Skeletal muscle cell (primary cell): Measurements from ENCODE around the gene STON1.
"Not testable (repeated sequence)": the region's sequence is repeated elsewhere in the genome, so short reads cannot be mapped to it uniquely, and the experiment has no call there.

Experiments
- DNase-seq: peaks from one replicate; pipeline ENCODE4 v3.0.0-alpha.2; 2010; ENCODE audit warnings: low read depth
- H3K4me3 ChIP-seq: 2 replicates; pipeline ENCODE4 v1.5.1; 2011; ENCODE audit warnings: low read depth, mild to moderate bottlenecking, control low read depth, low read length, moderate library complexity

The STON1 gene

GRCh38 chr2:48527226-48527885 is 2.6 kb upstream of the STON1 start:
- no peak overlapping the region for H3K4me3 ChIP-seq
- peak; percentile 44 for DNase-seq

- no peak for DNase-seq
Measured at GRCh38 chr2:48528431-48528830, 1.5 kb upstream of the STON1 start.

GRCh38 chr2:48529194-48529593 is 760 bp upstream of the STON1 start:
- no peak overlapping the region for H3K4me3 ChIP-seq
- no peak for DNase-seq

More at GRCh38 chr2:48528431-48528830, 1.5 kb upstream of the STON1 start:
- H3K4me3 ChIP-seq = no peak overlapping the region

GRCh38 chr2:48529676-48530032 is 300 bp upstream of the STON1 start:
- DNase-seq = no peak
- H3K4me3 ChIP-seq = peak overlapping the region; percentile 73

DNA sequence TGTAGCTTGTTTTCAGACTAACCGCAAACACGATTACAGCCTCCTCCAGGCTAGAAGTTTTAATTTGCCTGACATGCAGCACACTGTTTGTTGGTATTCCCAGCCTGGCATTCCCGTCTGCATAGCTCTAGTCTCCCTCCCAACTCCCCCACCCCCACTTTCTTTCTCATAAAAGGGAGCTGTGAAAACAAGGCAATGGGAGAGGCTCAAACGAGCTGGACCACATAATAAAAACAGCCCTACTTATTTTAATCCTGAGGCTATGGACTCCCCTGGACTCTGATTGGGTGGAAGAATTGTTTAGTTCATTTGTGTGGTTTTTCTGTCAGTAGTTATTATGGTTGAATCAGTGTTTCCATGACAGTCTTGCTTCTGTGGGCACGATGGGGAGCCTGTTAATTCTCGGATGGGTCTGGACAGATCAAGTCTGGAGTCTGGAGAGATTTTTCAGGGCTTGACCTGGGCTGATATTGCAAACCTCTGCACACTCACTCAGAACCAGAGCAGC is 1.2 kb downstream of the STON1 start:
- H3K4me3 ChIP-seq = peak overlapping the region; percentile 73

GRCh38 chr2:48532174-48532573 is 2.2 kb downstream of the STON1 start:
- DNase-seq = no peak
- H3K4me3 ChIP-seq = no peak overlapping the region

More for the DNA sequence above, 1.2 kb downstream of the STON1 start:
- peak; percentile 42 for DNase-seq

GRCh38 chr2:48532824-48533223 is 2.9 kb downstream of the STON1 start:
- no peak overlapping the region for H3K4me3 ChIP-seq
- DNase-seq = no peak

DNA sequence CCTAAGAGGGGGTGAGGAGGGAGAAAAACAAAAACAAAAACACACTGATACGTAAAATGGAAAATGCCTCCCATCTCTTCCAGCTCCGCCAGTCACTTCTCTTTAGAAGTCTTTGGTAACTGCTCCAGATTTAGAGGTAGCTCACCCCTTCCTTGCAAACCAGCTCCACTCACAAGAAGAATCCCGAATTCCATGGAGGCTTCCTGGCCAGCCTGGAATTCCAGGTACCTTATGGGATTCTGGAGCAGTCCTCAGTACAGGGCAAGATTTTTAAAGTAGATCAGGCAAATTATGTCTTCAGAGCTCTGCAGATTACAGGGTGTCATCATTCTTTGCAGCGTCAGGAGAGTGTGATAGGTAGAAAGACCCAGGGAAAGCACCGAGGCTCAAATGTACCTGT is 4.8 kb downstream of the STON1 start:
- H3K4me3 ChIP-seq = no peak overlapping the region
- no peak for DNase-seq

DNA sequence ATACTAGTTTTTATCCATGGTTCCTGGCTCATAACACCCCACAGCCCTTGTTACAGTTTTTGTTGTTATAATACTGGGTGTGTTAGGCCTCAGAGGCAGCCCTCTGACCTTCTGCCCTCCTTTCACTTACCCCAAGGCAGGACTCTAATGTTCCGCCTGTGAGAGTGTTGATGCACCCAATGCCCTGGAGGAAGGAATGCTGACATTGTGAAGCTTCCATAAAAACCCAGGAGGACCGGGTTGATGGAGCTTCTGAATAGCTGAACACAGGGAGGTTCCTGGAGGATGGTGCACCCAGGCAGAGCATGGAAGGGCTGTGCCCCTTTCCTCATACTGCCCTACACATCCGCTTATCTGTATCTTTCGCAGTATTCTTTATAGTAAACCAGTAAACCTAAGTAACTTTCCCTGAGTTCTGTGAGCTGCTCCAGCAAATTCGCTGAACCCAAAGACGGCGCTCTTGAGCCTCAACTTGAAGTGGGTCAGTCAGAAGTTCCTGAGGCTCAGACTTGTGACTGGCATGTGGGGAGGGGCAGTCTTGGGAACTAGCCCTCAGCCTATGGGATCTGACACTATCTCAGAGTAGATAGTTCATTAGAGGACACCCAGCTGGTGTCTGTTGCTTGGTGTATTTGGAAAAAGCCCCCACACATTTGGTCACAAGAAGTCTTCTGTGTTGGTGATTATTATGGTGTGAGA is 10.4 kb downstream of the STON1 start:
- no peak overlapping the region for H3K4me3 ChIP-seq
- DNase-seq = no peak

GRCh38 chr2:48541666-48542389 is 11.9 kb downstream of the STON1 start:
- no peak overlapping the region for H3K4me3 ChIP-seq
- DNase-seq = no peak

- DNase-seq = no peak
- no peak overlapping the region for H3K4me3 ChIP-seq
Measured at GRCh38 chr2:48543895-48544294, 13.9 kb downstream of the STON1 start.

DNA sequence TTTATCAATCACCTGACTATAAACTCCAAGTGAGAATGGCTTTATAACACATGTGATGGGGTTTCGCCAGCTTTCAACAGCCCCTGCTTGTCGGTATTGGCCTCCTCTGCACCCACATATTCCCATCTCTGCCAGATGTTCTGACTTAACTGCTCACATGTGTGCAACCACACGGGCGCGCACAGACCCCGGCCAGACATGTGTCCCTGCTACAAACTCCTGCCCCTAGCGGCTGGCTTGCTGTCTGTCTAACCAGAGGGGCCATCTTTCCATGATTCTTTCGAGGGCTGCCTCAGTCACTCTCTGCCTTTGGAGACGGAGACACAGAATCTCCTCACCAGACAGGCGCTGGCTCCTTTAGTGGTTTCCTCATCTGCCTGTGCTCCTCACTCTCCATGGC is 15.3 kb downstream of the STON1 start:
- DNase-seq = no peak
- no peak overlapping the region for H3K4me3 ChIP-seq

GRCh38 chr2:48548840-48549239 is 18.9 kb downstream of the STON1 start:
- no peak for DNase-seq
- H3K4me3 ChIP-seq = no peak overlapping the region

DNA sequence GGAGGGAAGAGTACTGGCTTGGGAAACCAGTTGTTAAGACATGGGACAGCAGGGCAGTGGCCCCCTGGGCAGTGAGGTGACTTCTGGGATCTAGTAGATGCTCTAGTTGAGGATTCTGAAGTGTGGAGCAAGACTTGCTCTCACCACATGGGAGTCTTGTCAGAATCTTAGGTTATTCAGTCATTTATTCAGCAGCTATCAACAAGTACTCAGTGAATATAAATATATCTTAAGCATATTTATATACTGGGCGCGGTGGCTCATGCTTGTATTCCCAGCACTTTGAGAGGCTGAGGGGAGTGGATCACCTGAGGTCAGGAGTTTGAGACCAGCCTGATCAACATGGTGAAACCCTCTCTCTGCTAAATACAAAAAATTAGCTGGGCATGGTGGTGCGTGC is 20.0 kb downstream of the STON1 start:
- no peak for DNase-seq

DNA sequence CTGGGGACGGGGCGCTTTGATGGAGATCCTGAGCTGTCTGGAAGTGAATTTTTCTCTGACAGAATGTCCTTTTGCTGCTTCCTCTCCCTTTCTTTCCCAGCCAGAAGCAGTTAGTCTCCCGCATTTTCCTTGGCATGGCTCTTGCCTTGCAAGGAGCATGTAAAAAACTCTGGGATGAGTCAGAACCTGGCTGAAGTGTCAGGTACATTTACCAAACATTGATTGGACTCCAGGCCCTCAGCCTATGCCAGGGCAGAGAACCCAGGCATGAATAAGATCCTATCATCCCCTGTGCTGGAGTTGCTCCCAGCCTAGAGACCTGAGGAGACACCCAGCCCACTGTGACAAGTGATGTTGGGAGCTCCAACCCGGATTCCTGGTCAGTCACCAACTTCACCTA is 21.6 kb downstream of the STON1 start:
- no peak for DNase-seq
- H3K4me3 ChIP-seq = no peak overlapping the region

More for the DNA sequence above, 20.0 kb downstream of the STON1 start:
- no peak overlapping the region for H3K4me3 ChIP-seq

DNA sequence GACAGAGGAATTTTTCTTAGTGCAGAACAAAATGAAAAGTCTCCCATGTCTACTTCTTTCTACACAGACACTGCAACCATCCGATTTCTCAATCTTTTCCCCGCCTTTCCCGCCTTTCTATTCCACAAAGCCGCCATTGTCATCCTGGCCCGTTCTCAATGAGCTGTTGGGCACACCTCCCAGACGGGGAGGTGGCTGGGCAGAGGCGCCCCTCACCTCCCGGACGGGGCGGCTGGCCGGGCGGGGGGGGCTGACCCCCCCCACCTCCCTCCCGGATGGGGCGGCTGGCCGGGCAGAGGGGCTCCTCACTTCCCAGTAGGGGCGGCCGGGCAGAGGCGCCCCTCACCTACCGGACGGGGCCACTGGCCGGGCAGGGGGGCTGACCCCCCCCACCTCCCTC is 25.1 kb downstream of the STON1 start:
- H3K4me3 ChIP-seq, DNase-seq: not testable (repeated sequence)

DNA sequence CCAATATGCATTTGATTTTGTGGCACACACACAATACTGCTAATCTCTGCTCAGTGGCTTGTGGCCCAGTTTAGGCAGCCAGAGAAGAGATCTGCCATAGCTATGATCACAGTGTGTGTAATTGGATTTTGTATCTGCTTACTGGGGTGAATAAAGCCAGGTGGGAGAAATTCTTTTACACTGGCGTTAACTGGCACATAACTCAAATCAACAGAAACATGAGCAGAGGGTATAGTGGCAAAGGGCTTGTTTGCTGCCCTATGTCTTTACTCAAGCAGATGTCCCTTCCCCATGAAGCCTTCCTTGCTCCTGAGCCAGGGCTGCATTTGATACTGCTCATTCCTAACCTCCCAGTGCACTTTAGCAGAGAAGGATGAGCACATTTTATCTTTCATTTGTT is 28.5 kb downstream of the STON1 start:
- H3K4me3 ChIP-seq = no peak overlapping the region

GRCh38 chr2:48560546-48561209 is 30.7 kb downstream of the STON1 start:
- no peak overlapping the region for H3K4me3 ChIP-seq
- no peak for DNase-seq

More for the DNA sequence above, 28.5 kb downstream of the STON1 start:
- no peak for DNase-seq

- DNase-seq = no peak
- H3K4me3 ChIP-seq = no peak overlapping the region
Measured at GRCh38 chr2:48562281-48562680, 32.3 kb downstream of the STON1 start.
